Left lobe of liver (tissue), 2 donors: ENCODE data around the gene ERC1. TPM values are rescaled to one million over a fixed set of nuclear protein-coding genes. Genes with fewer than 3 reads are reported as not detected.
"Not testable (repeated sequence)": the region's sequence is repeated elsewhere in the genome, so short reads cannot be mapped to it uniquely, and the experiment has no call there.

Experiments
- ATAC-seq: fragments of 200-7000 bp; cut with Tn5 transposase; one replicate; pipeline ENCODE4 v1.9.1; 2020; ENCODE audit warnings: mild to moderate bottlenecking, moderate library complexity
- DNase-seq: peaks from one replicate; pipeline ENCODE4 v3.0.0-alpha.2; 2020; ENCODE audit warnings: low spot score
- total RNA-seq: library from RNA; stranded (reverse); gene quantifications from one replicate; pipeline ENCODE4 v1.2.1, GENCODE V29; 2021
- donor health status: DM: no; HTN: no; CAD: no; lungs with moderate emphysema.
- donor health status: DM: no; HTN: yes; CAD: no.

Gene ERC1
- total RNA-seq, 1 donor from 2014 or later, result 27.8 TPM

GRCh38 chr12:981176-981828 lies 9.7 kb upstream of the ERC1 start:
- ATAC-seq, result no peak
- DNase-seq, result no peak

GRCh38 chr12:981961-982360 lies 9.1 kb upstream of the ERC1 start:
- ATAC-seq, result no peak
- DNase-seq, result no peak

- ATAC-seq, result no peak
- no peak for DNase-seq
Measured at GRCh38 chr12:988646-989045, 2.4 kb upstream of the ERC1 start.

- DNase-seq, result no peak
- no peak for ATAC-seq
Measured at GRCh38 chr12:989051-989450, 2.0 kb upstream of the ERC1 start.

- peak; percentile 82 for DNase-seq
- ATAC-seq, result peak; percentile 70
Measured at GRCh38 chr12:989751-990660, 1.0 kb upstream of the ERC1 start.

- peak; percentile 23 for ATAC-seq
Measured at GRCh38 chr12:991350-992333, 619 bp downstream of the ERC1 start.

GRCh38 chr12:992647-993046 lies 1.6 kb downstream of the ERC1 start:
- ATAC-seq (no peak), DNase-seq (no peak)

More at GRCh38 chr12:991350-992333, 619 bp downstream of the ERC1 start:
- no peak for DNase-seq

GRCh38 chr12:996881-997280 lies 5.9 kb downstream of the ERC1 start:
- no peak for DNase-seq
- ATAC-seq, result no peak

GRCh38 chr12:997505-997904 lies 6.5 kb downstream of the ERC1 start:
- ATAC-seq (no peak), DNase-seq (no peak)

- ATAC-seq (peak; percentile 94), DNase-seq (no peak)
Measured at GRCh38 chr12:998020-998874, 7.2 kb downstream of the ERC1 start.

GRCh38 chr12:999736-1000135 lies 8.7 kb downstream of the ERC1 start:
- not testable (repeated sequence) for DNase-seq, ATAC-seq

GRCh38 chr12:1001507-1001906 lies 10.5 kb downstream of the ERC1 start:
- ATAC-seq (no peak), DNase-seq (no peak)

GRCh38 chr12:1003600-1004271 lies 12.7 kb downstream of the ERC1 start:
- no peak for DNase-seq
- peak; percentile 51 for ATAC-seq

GRCh38 chr12:1006255-1006654 lies 15.2 kb downstream of the ERC1 start:
- ATAC-seq (no peak), DNase-seq (no peak)

- ATAC-seq (no peak), DNase-seq (no peak)
Measured at GRCh38 chr12:1007276-1007675, 16.3 kb downstream of the ERC1 start.

- ATAC-seq (no peak), DNase-seq (no peak)
Measured at GRCh38 chr12:1007994-1008393, 17.0 kb downstream of the ERC1 start.

- no peak for DNase-seq
- ATAC-seq, result no peak
Measured at GRCh38 chr12:1011091-1011490, 20.1 kb downstream of the ERC1 start.

- no peak for ATAC-seq
- no peak for DNase-seq
Measured at GRCh38 chr12:1013618-1014489, 22.8 kb downstream of the ERC1 start.

- no peak for DNase-seq
- ATAC-seq, result no peak
Measured at GRCh38 chr12:1019283-1019682, 28.3 kb downstream of the ERC1 start.
